T-helper 9 cell (primary cell): ENCODE data around the gene RAD50.

Experiments used
- DNase-seq: peaks from one replicate; pipeline ENCODE4 v3.0.0-alpha.2; 2020

RAD50 gene

GRCh38 chr5:132635873-132636272 is 79.1 kb downstream of the RAD50 start:
- no peak for DNase-seq

- DNase-seq, result no peak
Measured at GRCh38 chr5:132637241-132637640, 80.5 kb downstream of the RAD50 start.

- no peak for DNase-seq
Measured at GRCh38 chr5:132639706-132640130, 82.9 kb downstream of the RAD50 start.

DNA sequence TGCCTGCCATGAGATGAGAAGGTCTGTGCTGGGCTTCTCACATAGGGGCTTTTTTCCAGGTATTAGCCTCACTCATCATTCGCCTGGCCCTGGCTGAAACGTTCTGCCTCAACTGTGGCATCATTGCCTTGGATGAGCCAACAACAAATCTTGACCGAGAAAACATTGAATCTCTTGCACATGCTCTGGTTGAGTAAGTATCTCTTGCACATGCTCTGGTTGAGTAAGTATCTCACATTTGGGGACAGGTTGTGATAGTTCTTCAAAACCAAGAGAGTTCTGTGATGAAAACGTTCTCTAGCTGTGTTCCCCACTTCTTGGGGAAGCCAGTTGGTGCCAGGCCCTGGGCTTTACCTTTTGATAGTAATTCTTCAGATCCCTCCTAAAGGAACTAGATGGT is 83.8 kb downstream of the RAD50 start:
- DNase-seq, result no peak

GRCh38 chr5:132641241-132641723 is 84.5 kb downstream of the RAD50 start:
- no peak for DNase-seq

DNA sequence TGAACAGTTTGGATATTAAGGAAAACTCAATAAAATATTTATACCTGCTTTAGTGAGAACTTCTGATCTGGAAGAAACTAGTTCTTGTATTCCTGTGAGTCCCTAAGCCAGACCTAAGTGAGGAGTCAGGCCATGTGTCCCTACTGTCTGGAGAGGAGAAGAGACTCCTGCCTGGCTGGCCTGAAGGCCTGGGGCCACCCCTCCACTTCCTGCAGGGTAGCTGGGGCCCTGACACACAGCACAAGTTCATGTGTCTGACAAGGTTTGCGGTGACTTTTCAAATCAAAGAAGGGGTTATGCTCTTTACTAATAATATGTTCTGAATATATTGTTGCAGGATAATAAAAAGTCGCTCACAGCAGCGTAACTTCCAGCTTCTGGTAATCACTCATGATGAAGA is 85.1 kb downstream of the RAD50 start:
- no peak for DNase-seq

- no peak for DNase-seq
Measured at GRCh38 chr5:132644177-132644576, 87.4 kb downstream of the RAD50 start.

GRCh38 chr5:132646583-132647266 is 89.9 kb downstream of the RAD50 start:
- no peak for DNase-seq

GRCh38 chr5:132647473-132647872 is 90.7 kb downstream of the RAD50 start:
- no peak for DNase-seq

GRCh38 chr5:132648355-132648754 is 91.6 kb downstream of the RAD50 start:
- no peak for DNase-seq

DNA sequence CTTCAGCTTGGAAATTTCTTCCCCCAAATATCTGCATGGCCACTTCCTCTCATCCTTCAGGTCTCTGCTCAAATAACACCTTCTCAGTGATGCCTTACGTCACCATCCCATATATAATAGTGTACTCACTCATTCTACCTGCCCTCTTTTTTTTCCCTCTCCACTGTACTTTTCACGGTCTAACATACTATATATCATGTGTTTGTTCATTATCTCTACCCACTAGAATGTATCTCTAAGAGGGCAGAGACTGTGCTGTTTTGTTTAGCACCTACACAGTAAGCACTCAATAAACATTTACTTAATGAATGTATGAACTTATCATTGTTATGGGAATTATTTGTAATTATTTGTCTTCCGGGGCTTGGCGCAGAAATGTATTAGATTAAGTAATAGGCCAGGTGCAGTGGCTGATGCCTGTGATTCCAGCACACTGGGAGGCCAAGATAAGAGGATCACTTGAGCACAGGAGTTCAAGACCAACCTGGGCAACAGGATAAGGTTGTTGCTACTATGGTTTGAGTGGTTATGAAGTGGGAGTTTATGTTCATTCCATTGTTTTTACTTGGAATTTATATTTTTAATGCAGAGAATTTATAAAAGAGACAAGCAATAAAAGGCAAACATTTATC is 95.2 kb downstream of the RAD50 start:
- DNase-seq, result no peak

DNA sequence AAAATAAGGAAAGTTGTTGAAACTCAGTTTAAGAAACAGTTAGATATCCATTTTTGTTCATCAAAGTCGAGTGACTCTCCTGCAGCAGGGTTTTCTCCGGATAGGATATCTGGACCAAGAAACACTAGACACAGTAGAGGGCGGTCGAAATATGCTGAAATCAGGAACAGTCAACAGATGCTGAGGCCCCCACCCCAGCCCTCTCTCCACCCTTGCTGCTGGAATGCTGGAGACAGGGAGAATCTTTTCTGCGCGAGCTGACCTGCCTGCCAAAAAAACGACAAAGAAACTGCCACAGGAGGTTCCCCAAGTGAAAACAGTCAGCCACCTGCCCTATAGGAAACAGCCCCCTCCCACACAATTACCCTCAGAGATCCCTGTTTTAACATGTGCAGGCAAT is 96.9 kb downstream of the RAD50 start:
- DNase-seq, result no peak

- DNase-seq, result no peak
Measured at GRCh38 chr5:132655821-132656773, 99.3 kb downstream of the RAD50 start.

- DNase-seq, result no peak
Measured at GRCh38 chr5:132656774-132657355, 100.1 kb downstream of the RAD50 start.

DNA sequence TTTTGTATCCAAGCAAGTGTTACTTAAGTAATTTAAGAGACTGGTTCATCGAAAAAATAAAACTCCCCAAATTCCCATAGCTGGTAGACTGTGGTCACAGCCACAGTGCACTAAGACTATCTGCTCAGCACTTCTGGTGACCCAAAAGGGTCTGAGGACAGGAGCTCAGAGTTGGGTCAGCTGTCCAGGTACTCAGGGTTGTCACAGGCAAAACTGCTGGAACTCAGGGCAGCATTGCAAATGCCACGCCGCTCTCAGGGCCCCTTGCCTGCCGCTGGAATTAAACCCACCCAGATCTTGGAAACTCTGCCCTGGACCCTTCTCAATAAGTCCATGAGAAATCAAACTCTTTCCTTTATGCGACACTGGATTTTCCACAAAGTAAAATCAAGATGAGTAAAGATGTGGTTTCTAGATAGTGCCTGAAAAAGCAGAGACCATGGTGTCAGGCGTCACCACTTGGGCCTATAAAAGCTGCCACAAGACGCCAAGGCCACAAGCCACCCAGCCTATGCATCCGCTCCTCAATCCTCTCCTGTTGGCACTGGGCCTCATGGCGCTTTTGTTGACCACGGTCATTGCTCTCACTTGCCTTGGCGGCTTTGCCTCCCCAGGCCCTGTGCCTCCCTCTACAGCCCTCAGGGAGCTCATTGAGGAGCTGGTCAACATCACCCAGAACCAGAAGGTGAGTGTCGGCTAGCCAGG is 101.1 kb downstream of the RAD50 start, which contains the start of gene IL13:
Gene IL13 (plus strand): TSS at position 498 of the 705 bp plus-strand sequence. CDS start 14 bp downstream, at position 512.
- DNase-seq, result no peak

DNA sequence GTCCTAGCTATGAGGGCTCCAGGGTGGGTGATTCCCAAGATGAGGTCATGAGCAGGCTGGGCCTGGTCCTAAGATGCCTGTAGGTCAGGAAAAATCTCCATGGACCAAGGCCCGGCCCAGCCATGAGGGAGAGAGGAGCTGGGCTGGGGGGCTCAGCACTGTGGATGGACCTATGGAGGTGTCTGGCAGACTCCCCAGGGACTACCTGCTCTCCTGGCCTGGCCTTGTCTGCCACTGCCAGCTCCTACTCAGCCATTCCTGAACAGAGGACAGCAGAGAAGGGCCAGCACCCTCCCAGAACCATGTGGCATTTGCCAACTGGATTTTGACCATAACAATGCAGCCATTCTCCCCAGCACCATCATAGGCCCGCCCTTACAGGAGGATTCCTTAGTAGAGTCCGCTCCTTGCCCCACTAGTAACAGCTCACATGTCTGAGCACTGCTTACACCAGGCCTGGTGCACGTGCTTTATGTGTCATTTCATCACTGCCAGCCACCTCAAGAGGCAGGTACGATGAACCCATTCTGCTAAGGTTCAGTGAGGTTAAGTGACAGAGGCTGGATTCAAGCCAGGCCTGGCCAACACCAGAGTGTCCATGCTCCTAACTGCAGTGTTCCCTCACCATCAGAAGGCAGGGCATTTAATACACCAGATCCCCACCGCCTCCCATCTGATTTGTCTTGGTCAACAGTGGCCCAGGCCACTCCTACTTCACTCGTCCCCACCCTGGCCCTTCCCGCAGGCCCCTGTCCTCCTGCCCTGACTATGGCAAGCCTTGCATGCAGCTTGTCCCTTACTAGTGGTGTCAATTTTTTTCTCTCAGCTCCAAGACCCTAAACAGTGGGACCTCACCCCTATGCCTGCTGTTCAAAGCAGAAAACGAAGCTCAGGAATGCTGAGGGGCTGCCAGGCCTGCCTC is 101.9 kb downstream of the RAD50 start:
- no peak for DNase-seq

GRCh38 chr5:132659598-132660493 is 103.1 kb downstream of the RAD50 start:
- no peak for DNase-seq

- DNase-seq, result no peak
Measured at GRCh38 chr5:132661231-132662003, 104.6 kb downstream of the RAD50 start.

DNA sequence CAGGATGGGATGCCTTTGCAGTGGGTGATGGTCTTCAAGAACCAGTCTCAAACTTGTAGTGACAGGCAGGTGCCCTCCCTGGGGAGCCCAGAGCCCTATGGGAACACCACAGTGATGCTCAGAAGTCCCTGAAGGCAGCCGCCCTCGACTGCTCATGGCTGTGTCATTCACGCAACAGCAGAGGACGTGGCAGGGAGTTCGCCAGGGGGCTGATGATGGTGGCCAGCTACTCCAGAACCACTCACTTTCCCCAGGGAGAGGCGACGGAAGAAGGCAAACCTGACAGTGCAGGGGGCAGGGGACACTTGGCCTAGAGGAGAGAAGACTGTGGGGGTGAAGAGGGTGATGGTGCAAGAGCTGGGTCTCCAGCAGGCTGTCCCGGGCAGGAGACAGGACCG is 105.2 kb downstream of the RAD50 start:
- DNase-seq, result no peak
